Measurements from ENCODE around the gene WNK1. TPM values are rescaled to one million over a fixed set of nuclear protein-coding genes. Genes with fewer than 3 reads are reported as not detected.

Gene WNK1
- total RNA-seq, 1 donor from 2014 or later, result 157 TPM

DNA sequence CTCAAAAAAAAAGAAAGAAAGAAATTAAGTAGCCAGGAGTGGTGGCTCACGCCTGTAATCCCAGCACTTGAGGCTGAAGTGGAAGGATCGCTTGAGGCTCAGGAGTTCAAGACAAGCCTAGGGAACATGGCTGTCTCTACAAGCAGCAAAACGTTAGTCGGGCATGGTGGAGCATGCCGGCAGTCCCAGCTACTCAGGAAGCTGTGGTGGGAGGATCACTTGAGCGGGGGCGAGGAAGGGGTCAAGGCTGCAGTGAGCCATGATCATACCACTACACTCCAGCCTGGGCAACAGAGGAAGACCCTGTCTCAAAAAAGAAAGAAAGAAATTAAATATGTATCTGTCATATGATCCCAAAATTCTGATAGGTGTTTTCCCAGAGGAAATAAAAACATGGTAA lies 191.8 kb downstream of the WNK1 start:
- H3K4me3 Mint-ChIP-seq (ENCODE audit: unreplicated experiment), result no peak overlapping the region
- H3K36me3 Mint-ChIP-seq (ENCODE audit: low read depth, unreplicated experiment), result peaks cover 15% of the 10 kb centered on the region
- no peak overlapping the region for H3K27ac Mint-ChIP-seq (ENCODE audit: unreplicated experiment)
- Histone ChIP-seq H3K4me2 (ENCODE audit: low read length) (no peak overlapping the region), H3K4me3 (ENCODE audit: insufficient read depth, low read depth, low read length) (no peak overlapping the region), H3K4me1 (ENCODE audit: insufficient read depth, low read length) (peaks cover 4% of the 10 kb centered on the region), H3K79me2 (ENCODE audit: insufficient read depth, low read length) (peaks cover 61% of the 10 kb centered on the region), H3K9me3 (ENCODE audit: insufficient read depth, low read depth, low read length) (no peaks in the 10 kb centered on the region), H3K36me3 (ENCODE audit: insufficient read depth, low read length) (no peaks in the 10 kb centered on the region), H4K20me1 (ENCODE audit: insufficient read depth, low read length) (no peaks in the 10 kb centered on the region), H3K27ac (ENCODE audit: low read depth, low read length) (no peak overlapping the region), H3K27me3 (ENCODE audit: insufficient read depth, low read length) (no peaks in the 10 kb centered on the region), H3K9ac (ENCODE audit: low read length) (no peak overlapping the region), H2AFZ (ENCODE audit: low read depth, low read length) (no peak overlapping the region)
- DNase-seq (ENCODE audit: low read depth) (no peak), FAIRE-seq (no peak)
- TF ChIP-seq, protein P1, sequence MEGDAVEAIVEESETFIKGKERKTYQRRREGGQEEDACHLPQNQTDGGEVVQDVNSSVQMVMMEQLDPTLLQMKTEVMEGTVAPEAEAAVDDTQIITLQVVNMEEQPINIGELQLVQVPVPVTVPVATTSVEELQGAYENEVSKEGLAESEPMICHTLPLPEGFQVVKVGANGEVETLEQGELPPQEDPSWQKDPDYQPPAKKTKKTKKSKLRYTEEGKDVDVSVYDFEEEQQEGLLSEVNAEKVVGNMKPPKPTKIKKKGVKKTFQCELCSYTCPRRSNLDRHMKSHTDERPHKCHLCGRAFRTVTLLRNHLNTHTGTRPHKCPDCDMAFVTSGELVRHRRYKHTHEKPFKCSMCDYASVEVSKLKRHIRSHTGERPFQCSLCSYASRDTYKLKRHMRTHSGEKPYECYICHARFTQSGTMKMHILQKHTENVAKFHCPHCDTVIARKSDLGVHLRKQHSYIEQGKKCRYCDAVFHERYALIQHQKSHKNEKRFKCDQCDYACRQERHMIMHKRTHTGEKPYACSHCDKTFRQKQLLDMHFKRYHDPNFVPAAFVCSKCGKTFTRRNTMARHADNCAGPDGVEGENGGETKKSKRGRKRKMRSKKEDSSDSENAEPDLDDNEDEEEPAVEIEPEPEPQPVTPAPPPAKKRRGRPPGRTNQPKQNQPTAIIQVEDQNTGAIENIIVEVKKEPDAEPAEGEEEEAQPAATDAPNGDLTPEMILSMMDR (IDR thresholded peaks at IDR 0.05; ENCODE audit: insufficient read depth, low read depth, low read length), result no peak
- no peak for TF ChIP-seq EZH2 (IDR thresholded peaks at IDR 0.05; ENCODE audit: insufficient read depth, low read length)
- H3K9me3 Mint-ChIP-seq (ENCODE audit: unreplicated experiment), result no peaks in the 10 kb centered on the region
- no peaks in the 10 kb centered on the region for H3K27me3 Mint-ChIP-seq (ENCODE audit: low read depth, unreplicated experiment)
- H3K4me1 Mint-ChIP-seq (ENCODE audit: low read depth, unreplicated experiment), result peaks cover 5% of the 10 kb centered on the region

DNA sequence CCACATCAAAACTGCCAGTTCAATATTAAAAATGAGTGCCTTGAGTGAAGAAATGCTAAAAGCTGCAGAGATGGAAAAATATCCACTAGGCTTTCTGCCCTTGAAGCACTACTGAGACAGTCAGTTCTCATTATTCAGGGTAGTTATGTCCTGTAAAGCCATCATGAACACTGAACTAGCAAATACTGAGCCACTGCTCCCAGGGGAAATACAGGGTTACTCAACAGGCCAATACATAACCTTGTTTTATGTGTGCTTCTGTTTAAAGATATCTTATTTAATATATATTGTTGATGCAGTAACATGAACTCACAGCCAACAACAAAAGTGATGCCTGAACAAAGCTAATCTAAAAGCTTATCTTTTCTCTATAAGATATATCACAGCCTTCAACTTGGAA lies 193.8 kb downstream of the WNK1 start:
- no peaks in the 10 kb centered on the region for H3K27me3 Mint-ChIP-seq (ENCODE audit: low read depth, unreplicated experiment)
- no peak for FAIRE-seq
- no peak for DNase-seq (ENCODE audit: low read depth)
- Histone ChIP-seq H3K4me1 (ENCODE audit: insufficient read depth, low read length) (peaks cover 4% of the 10 kb centered on the region), H3K9ac (ENCODE audit: low read length) (no peak overlapping the region), H3K9me3 (ENCODE audit: insufficient read depth, low read depth, low read length) (no peaks in the 10 kb centered on the region), H3K79me2 (ENCODE audit: insufficient read depth, low read length) (peaks cover 55% of the 10 kb centered on the region), H3K4me2 (ENCODE audit: low read length) (no peak overlapping the region), H3K27ac (ENCODE audit: low read depth, low read length) (no peak overlapping the region), H3K36me3 (ENCODE audit: insufficient read depth, low read length) (no peaks in the 10 kb centered on the region), H2AFZ (ENCODE audit: low read depth, low read length) (no peak overlapping the region), H3K4me3 (ENCODE audit: insufficient read depth, low read depth, low read length) (no peak overlapping the region), H3K27me3 (ENCODE audit: insufficient read depth, low read length) (no peaks in the 10 kb centered on the region), H4K20me1 (ENCODE audit: insufficient read depth, low read length) (no peaks in the 10 kb centered on the region)
- peak overlapping the region; percentile 36 for H3K4me3 Mint-ChIP-seq (ENCODE audit: unreplicated experiment)
- no peaks in the 10 kb centered on the region for H3K9me3 Mint-ChIP-seq (ENCODE audit: unreplicated experiment)
- no peak overlapping the region for H3K27ac Mint-ChIP-seq (ENCODE audit: unreplicated experiment)
- H3K4me1 Mint-ChIP-seq (ENCODE audit: low read depth, unreplicated experiment), result peaks cover 5% of the 10 kb centered on the region
- peaks cover 3% of the 10 kb centered on the region for H3K36me3 Mint-ChIP-seq (ENCODE audit: low read depth, unreplicated experiment)
- TF ChIP-seq, protein P1 (IDR thresholded peaks at IDR 0.05; ENCODE audit: insufficient read depth, low read depth, low read length), result no peak
- no peak for TF ChIP-seq EZH2 (IDR thresholded peaks at IDR 0.05; ENCODE audit: insufficient read depth, low read length)

GRCh38 chr12:946631-947030 lies 194.3 kb downstream of the WNK1 start:
- no peak overlapping the region for H3K27ac ChIP-seq (ENCODE audit: low read depth, low read length)
- Mint-ChIP-seq H3K27me3 (ENCODE audit: low read depth, unreplicated experiment) (no peaks in the 10 kb centered on the region), H3K36me3 (ENCODE audit: low read depth, unreplicated experiment) (peaks cover 3% of the 10 kb centered on the region), H3K4me3 (ENCODE audit: unreplicated experiment) (peak overlapping the region; percentile 43), H3K9me3 (ENCODE audit: unreplicated experiment) (no peaks in the 10 kb centered on the region), H3K4me1 (ENCODE audit: low read depth, unreplicated experiment) (peaks cover 5% of the 10 kb centered on the region), H3K27ac (ENCODE audit: unreplicated experiment) (no peak overlapping the region)
- H3K27me3 ChIP-seq (ENCODE audit: insufficient read depth, low read length), result no peaks in the 10 kb centered on the region
- no peak overlapping the region for H3K9ac ChIP-seq (ENCODE audit: low read length)
- DNase-seq (ENCODE audit: low read depth), result peak; percentile 31
- no peak overlapping the region for H3K4me2 ChIP-seq (ENCODE audit: low read length)
- no peak overlapping the region for H3K4me3 ChIP-seq (ENCODE audit: insufficient read depth, low read depth, low read length)
- H3K36me3 ChIP-seq (ENCODE audit: insufficient read depth, low read length), result no peaks in the 10 kb centered on the region
- TF ChIP-seq, protein P1 (IDR thresholded peaks at IDR 0.05; ENCODE audit: insufficient read depth, low read depth, low read length), result no peak
- TF ChIP-seq EZH2 (IDR thresholded peaks at IDR 0.05; ENCODE audit: insufficient read depth, low read length), result no peak
- no peaks in the 10 kb centered on the region for H4K20me1 ChIP-seq (ENCODE audit: insufficient read depth, low read length)
- FAIRE-seq, result no peak
- H2AFZ ChIP-seq (ENCODE audit: low read depth, low read length), result no peak overlapping the region
- peaks cover 4% of the 10 kb centered on the region for H3K4me1 ChIP-seq (ENCODE audit: insufficient read depth, low read length)
- peaks cover 55% of the 10 kb centered on the region for H3K79me2 ChIP-seq (ENCODE audit: insufficient read depth, low read length)
- no peaks in the 10 kb centered on the region for H3K9me3 ChIP-seq (ENCODE audit: insufficient read depth, low read depth, low read length)

Measured in astrocyte (in vitro differentiated cells and primary cell).